HG02870 (cell line): ENCODE data around the gene SLC17A9.

Experiments
- ATAC-seq: cut with Tn5 transposase; IDR thresholded peaks from one replicate; pipeline ENCODE4 v1.9.1; 2021; ENCODE audit warnings: mild to moderate bottlenecking, moderate library complexity; ENCODE audit not compliant: unreplicated experiment

The SLC17A9 gene

DNA sequence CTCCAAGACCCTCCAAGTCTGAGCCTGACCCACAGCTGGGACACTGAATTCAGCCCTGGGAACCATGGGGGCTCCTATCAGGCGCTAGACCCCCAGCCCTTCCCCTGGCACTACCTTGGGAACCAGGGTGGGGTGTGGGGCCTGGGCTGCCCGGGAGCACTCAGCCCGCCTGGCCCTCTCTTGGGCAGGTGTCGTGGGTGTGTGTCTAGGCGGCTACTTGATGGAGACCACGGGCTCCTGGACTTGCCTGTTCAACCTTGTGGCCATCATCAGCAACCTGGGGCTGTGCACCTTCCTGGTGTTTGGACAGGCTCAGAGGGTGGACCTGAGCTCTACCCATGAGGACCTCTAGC is 14.6 kb downstream of the SLC17A9 start:
- ATAC-seq: no peak

DNA sequence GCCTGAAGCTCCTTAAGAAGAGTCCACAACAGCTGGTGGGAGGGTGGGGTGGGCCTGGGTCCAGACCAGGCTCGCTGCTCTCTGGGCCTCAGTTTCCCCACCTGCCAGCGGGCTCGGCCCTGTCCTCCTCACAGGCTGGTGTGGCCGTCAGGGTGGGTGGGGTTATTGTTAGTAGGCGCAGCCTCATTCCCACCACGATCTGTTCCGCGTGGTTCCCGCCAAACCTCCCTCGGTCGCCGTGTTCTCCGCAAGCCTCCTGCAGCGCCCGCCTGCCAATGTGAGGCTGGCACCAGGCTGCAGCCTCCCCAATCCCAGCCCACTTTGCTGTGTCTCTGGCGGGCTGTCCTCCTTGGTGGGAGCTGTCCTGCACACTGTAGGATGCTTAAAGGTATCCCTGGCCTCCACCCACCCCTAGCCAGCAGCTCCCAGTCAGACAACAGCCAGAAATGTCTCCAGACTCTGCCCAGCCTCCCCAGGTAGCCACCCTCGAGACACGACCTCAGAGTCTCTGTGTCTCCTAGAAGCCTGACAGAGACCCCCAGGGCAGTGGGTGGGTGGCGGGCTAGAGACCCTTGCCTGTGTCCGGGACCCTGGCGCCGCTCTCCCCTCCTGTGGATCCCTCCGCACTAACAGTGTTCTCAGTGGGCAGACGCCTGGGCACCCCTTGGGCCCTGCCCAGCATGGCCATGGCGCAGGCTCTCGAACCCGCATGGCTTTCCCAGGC is 15.3 kb downstream of the SLC17A9 start:
- ATAC-seq: no peak

DNA sequence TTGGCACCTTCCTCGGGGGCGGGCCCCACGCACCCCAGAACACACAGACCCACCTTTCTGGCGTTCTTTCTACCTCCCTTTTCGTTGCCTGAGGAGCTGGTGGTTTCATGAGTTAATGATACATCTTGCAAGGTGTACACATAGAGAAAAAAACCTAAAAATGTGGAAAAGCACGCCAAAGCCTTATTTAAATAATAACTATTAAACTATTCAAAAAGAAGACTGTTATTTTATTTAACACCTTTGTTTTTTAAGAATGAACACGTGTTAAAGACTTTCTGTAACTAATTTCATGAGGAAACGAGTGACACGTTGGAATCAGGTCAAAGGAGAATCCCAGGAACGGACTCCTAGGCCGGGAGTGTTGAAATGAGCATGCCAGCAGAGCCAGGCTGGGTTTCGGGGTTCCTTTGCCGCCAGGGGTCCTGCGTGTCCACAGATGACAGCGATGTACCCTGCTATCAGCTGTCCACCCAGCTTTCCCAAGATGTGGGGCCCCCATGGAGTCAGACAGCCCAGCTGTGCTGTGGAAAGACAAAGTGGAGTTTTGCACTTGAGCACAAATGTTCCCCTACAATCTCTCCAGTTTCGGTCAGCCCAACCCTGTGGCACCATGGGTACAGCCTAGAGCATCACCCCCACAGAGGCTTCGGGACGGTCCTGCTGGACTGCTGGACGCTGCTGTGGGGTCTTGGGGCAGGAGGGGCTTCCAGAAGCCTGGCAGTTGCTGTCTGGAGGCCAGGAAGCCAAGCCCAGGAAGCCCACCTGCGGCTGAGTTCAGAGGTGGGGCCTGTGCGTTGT is 16.1 kb downstream of the SLC17A9 start:
- ATAC-seq: no peak

DNA sequence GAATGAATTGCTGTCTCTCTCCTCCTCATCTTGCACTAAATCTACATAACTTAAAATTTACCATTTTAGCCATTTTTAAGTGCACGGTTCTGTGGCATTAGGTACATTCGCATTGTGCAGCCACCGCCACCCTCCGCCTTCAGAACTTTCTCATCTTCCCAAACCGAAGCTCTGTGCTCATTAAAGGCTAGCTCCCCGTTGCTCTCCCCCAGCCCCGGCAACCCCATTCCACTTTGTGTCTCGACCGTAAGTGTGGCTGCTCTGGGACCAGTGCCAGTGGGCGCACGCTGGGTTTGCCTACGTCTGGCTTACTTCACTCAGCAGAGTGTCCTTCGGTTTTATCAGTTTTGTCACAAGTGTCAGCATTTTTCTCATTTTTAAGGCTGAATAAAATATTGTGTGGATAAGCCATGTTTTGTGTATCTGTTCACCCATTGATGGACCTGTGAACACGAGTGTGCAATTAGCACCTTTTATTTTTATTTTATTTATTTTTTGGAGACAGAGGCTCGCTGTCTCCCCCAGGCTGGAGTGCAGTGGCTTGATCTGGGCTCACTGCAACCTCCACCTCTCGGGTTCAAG is 16.8 kb downstream of the SLC17A9 start:
- ATAC-seq: no peak

DNA sequence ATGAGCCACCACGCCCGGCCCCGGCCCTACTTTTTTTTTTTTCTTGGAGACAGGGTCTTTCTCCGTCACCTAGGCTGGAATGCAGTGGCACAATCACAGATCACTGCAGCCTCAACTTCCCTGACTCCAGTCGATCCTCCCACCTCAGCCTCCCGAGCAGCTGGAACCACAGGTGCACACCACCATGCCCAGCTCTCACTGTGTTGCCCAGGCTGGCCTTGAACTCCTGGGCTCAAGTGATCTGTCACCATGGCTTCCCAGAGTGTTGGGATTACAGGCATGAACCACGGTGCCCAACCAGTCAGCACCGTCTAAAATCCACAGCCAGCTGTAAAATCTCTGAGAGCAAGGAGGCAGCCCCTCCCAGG is 17.4 kb downstream of the SLC17A9 start:
- no peak for ATAC-seq

DNA sequence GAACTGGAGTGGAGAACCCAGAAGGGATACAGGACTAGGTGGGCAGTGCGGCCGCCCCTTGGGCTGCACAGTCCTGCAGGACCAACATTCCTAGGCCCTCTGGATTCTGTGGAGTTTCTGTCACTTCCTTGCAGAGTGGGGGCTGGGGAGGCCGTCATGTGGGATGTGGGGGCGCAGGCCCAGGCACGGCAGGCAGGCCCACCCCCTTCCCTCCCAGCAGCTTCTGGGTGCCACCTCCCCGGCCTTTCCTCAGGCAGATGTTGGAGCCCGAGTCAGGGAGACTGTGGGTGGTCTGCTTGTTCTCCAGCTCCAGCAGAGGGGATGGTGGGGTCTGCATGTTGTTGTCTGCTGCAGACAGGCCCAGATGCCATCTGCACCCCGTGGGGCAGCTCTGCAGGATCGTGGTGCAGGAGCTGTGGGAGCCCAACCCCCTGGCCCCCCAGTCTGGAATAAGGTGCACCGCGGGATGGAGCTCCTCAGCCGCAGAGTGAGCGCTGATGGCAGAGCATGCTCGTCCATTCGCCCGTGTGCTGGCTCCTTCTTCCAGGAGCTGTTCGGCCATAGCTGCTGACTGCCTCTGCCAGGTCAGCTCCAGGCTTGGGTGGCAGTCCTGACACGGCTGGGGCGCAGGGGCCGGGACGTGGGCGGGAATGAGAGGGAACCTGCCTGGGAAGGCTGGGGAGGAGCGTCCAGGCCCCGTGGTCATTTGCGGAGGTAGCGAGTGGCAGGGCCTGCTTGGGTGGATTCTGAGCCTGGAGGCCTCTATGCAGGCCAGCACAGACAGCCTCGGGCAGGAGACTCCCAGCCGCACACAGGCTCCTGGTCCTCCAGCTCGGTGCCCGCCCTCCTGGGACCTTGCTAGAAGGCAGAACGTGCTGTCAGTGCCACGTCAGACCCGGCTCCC is 18.1 kb downstream of the SLC17A9 start:
- no peak for ATAC-seq

DNA sequence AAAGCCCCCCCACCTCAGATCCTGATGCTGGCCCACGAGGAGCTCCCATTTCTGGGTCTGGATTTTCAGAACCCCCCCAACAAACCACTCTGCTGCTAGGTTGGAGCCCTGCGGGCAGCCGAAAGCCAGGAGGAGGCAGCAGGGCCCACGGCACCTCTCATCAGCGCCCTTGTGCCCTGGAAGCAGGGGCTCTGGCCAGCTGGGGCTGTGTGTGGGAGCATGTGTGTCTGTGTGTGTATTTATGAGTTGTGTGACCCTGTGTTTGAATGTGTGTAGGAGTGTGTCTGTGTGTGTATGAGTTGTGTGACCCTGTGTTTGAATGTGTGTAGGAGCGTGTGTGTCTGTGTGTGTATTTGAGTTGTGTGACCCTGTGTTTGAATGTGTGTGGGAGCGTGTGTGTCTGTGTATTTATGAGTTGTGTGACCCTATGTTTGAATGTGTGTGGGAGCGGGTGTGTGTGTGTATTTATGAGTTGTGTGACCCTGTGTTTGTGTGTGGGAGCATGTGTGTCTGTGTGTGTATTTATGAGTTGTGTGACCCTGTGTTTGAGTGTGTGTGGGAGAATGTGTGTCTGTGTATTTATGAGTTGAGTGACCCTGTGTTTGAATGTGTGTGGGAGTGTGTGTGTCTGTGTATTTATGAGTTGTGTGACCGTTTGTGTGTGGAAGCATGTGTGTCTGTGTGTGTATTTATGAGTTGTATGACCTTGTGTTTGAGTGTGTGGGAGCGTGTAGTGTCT is 18.9 kb downstream of the SLC17A9 start:
- no peak for ATAC-seq

DNA sequence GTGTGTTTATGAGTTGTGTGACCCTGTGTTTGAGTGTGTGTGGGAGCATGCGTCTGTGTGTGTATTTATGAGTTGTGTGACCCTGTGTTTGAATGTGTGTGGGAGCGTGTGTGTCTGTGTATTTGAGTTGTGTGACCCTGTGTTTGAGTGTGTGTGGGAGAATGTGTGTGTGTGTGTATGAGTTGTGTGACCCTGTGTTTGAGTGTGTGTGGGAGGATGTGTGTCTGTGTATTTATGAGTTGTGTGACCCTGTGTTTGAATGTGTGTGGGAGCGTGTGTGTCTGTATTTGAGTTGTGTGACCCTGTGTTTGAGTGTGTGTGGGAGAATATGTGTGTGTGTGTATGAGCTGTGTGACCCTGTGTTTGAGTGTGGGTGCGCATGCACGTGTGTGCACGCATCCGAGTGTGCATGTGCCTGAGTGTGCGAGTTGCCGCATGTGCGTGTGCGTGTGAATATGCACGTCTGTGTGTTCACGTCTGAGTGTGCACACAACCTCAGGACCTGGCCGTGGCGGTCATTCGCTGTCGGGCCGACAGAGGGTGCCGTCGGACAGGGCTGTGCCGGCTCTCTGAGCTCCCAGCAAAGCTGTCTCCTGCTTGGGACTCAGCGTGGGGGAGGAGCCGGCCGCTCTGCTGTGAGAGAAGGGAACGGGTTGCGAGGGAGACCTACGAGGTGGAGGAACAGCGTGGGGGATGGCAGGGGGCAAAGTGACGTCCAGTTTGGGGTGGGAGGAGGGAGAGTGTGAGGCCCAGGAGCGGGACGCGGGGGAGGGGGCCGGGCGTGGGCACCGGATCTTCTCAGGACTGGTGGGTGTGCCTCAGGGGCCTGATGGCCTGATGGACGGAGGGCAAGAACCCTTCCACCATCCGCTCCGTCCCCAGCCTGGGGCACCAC is 19.7 kb downstream of the SLC17A9 start:
- peak; percentile 67 for ATAC-seq

DNA sequence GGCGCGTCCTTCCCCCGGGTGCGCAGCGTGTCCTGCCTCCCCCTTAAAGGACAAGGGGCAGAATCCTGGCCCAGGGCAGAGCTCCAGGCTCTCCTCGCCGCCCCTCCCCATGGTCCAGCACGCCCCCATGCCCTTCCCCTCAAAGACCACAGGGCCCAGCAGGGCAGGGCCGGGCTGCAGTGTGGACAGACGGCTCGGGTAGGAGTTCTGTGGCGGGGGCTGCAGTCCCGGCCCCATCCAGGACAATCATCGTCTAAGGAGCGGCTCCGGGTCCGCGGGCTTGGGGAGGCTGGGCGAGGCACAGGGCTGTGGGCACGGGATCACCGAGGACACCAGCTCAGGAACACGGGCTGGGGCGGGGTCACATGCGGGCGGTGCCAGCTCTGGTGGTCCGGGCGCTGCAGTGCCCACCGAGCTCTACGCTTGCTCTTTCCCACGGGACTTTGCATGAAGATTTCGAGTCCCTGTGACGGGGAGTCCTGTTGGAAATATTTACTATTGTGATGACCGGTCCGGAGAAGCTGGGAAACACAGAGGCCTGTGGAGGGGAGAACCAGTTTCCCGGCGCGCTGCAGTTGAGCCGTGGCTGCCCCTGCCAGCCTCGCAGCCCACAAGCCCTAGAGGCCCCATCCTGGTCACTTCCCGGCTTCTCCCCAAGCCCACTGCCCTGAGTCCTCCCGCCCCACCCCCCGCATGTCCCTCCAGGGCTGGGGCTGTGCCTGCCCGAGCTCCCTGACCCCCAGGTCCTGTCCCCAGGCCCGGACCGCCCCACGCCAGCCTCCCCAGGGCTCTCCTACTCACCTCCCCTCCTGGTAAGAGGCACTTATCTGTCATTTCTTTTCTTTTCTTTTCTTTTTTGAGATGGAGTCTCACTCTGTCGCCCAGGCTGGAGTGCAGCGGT is 20.6 kb downstream of the SLC17A9 start:
- ATAC-seq: no peak

DNA sequence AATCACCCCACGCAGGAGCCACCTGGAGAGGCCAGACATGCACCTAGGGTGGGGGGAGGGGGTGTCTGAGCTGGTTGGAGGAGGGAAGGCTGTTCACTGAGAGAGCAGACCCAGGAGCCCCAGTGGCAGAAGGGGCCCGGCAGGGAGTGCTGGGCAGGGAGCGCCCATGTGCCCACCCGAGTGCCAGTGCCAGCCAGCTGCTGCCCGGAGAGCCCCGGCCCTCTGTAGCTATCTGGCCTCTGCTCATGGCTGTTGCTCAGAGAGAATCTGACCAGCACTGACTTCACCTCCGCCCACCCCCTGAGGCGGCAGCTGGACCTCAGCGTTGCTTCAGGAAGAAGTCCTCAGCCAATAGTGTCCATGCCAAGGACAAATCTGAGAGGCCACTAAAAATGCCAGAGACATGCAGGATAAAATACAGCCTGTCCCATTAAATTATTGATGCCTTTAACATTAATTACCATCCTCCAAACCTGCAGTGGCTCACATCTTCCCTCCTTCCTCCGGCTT is 22.8 kb downstream of the SLC17A9 start:
- no peak for ATAC-seq

DNA sequence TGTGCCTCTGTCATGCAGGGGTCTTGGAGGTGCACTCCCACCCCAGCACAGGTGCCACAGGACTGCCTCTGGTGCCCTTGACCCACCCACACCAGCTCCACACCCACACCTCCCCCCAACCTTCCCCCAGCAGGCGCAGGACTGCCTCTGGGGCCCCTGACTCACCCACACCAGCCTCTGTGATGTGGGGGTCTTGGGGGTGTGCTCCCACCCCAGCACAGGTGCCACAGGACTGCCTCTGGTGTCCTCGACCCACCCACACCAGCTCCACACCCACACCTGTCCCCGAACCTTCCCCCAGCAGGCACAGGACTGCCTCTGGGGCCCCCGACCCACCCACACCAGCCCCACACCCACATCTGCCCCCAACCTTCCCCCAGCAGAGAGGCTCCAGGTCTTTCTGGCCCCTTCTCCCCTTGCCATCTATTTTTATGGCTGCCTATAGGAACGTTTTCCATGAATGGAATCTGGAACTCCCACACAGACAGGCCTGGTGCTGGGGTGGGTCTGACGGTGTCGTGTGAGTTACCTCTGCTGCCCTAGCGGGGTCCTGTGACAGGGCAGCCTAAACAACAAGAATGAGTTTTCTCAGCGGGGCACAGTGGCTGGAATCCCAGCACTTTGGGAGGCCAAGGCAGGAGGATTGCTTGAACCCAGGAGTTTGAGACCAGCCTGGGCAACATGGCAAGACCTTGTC is 23.5 kb downstream of the SLC17A9 start:
- ATAC-seq: no peak

DNA sequence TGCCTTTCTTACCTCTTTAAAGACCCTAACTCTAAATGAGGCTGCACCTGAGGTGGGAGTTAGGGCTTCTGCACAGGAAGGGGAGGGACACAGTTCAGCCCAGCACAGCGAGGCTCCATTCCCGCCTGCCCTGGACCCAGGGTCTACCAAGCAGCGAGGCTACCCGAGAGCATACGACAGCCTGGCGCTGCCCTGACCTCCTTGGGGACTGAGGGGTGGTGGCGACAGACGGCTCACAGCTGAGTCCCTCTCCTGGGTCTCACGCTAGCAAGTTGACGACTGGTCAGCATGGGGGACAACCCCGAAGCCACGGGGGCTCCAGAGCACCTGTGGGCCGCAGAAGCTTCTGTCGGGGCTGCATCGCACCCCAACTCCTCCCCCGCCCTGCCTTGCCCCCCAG is 24.4 kb downstream of the SLC17A9 start:
- ATAC-seq: no peak

DNA sequence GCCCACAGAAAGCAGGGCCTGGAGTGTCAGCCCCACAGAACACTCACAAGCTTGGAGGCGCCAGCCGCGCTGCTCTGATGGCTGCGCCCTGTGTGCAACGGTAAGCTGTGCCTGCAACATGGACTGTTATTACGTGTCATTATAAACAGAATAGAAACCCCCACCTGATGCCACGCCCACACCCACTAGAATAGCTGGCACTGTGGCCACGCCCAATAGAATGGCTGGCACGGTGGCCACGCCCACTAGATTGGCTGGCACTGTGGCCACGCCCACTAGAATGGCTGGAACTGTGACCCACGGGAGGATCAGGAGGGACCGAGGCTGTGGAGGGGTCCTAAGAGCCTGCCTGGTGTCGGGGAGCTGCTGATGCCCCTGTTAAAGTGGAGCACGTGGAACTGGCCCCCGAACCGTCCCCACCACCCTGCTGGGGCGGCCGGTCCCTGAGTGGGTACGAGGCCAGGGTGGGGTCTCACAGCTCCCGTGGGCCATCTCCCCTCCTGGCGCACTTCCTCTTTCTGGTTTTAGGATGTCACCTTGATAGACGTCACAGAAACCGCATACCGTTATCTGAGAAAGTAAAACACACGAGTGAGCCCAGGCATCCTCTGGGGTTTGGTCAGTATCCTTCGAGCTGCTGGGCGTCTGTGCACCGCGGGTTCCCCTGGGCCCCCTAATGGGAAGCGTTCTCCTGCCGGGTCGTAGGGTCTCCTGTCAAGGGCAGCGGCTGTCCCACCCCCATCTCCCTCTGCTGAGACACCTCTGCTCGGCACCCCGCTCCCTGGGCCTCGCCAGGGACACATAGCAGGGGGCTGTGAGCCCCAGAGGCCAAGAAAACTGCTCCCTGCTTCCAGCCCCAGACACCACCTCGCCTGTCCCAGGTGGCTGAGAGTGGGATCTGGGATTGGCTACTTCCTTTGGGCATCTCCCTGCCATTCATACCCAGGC is 25.4 kb downstream of the SLC17A9 start:
- peak; percentile 56 for ATAC-seq

DNA sequence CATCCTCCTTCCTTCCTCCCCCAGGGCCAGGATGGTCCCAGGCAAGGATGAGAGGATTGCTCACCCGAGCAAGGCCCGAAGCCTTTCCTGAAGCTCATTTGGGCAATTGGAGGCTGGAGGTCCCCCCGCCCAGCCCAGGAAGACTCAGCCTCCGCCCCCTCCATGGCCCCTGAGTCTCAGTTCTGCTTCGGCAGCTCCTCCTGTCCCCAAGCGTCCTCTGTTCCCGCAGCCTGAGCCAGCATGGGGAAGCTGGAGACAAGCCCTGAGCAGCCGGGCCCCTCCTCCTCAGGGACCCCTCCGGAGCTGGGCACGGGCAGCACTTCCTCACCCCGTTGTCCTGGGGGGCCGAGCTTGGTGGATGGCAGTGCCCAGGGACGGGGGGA is 26.0 kb downstream of the SLC17A9 start:
- no peak for ATAC-seq

DNA sequence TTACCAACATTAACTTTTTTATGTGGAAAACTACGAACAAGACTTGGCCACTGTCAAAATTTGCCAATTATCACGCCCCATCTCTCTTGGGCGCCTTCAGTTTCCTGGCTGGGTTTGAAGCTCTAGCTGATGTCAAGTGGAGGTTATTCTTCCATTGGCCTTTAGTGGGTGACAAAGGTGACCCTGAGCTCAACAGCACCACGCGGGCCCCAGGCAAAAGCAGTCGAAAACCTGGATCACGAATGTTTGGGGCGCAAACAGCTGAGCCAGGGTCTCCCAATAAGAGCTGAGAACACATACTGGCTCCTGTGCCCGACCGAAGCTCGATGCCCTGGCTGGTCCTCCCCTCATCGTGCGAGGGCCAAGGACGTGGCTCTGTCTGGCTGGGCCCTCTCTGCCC is 26.8 kb downstream of the SLC17A9 start:
- no peak for ATAC-seq

DNA sequence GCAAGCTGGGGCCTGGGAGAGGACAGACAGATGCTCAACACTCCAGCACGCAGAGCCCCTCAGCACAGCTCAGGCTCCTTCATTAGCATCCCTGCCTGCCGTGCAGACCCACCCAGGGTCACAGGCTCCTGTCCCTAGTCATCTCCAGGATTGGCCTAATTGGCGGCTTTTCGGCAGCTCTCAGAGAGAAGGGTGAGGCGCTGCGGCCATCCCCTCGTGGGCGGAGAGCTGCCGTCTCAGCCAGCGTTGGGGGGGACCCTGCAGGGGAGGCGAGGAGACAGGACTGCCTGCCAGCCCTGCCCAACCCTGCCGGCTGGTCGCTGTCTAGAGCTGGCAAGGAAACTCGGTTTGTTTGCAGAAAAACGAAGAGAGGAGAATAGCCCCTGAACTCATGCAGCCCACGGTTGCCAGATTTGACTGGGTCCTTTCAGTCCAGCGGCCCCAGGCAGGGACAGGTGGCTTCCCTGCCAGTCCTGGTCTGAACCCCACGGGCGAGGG is 27.4 kb downstream of the SLC17A9 start:
- no peak for ATAC-seq
